A673 (cell line): Measurements from ENCODE around the gene TATDN2. TPM values are rescaled to one million over a fixed set of nuclear protein-coding genes. Genes with fewer than 3 reads are reported as not detected.

Experiments used
- Bru-seq: library from RNA; stranded (reverse); fragments of 400-500 nt; gene quantifications from one replicate; lab custom pipeline; 2021; lab: Mats Ljungman, UMichigan
- BruChase-seq, 2 experiments: library from RNA; stranded (reverse); fragments of 400-500 nt; gene quantifications; one replicate each; lab custom pipeline; 2021; lab: Mats Ljungman, UMichigan
- BruUV-seq: library from RNA; stranded (reverse); fragments of 400-500 nt; replicated peaks from 2 replicates; lab custom pipeline; 2021; lab: Mats Ljungman, UMichigan
- CTCF ChIA-PET: fragments of 300-600 bp; sonication (Branson Sonifier 250); formaldehyde crosslinking; loops from one replicate; lab custom pipeline; 2022; ENCODE audit warnings: antibody characterized with exemption; lab: Charles Lee
- POLR2A ChIA-PET: fragments of 300-600 bp; sonication (Branson Sonifier 250); formaldehyde crosslinking; loops from one replicate; lab custom pipeline; 2022; ENCODE audit warnings: antibody characterized with exemption; ENCODE audit not compliant: low non-redundant PET; lab: Charles Lee
- DNase-seq: peaks from one replicate; pipeline ENCODE4 v3.0.0-alpha.2; 2015; ENCODE audit warnings: low spot score
- H3K27ac ChIP-seq: fragments of 200-600 bp; sonication (generic); 2 replicates; pipeline ENCODE4 v1.5.1; 2016; ENCODE audit warnings: mixed run types, low read depth, mild to moderate bottlenecking, mixed read lengths, antibody characterized with exemption, low read length; ENCODE audit not compliant: poor library complexity, severe bottlenecking
- H3K27me3 ChIP-seq: fragments of 200-600 bp; sonication (generic); replicated peaks from 2 replicates; pipeline ENCODE4 v1.6.1; 2017; ENCODE audit warnings: mixed run types, low read depth, mild to moderate bottlenecking, mixed read lengths, antibody characterized with exemption, low read length; ENCODE audit not compliant: insufficient read depth, poor library complexity
- H3K36me3 ChIP-seq: fragments of 200-600 bp; sonication (generic); 2 replicates; pipeline ENCODE4 v1.6.1; 2016; ENCODE audit warnings: mixed run types, mild to moderate bottlenecking, mixed read lengths, antibody characterized with exemption, low read length; ENCODE audit not compliant: insufficient read depth, poor library complexity, severe bottlenecking
- H3K4me1 ChIP-seq: fragments of 200-600 bp; sonication (generic); 2 replicates; pipeline ENCODE4 v1.6.1; 2017; ENCODE audit warnings: mixed run types, mild to moderate bottlenecking, mixed read lengths, antibody characterized with exemption, low read length; ENCODE audit not compliant: insufficient read depth, poor library complexity, severe bottlenecking
- H3K4me3 ChIP-seq: fragments of 200-600 bp; sonication (generic); 2 replicates; pipeline ENCODE4 v1.5.1; 2016; ENCODE audit warnings: low read depth, mixed run types, mild to moderate bottlenecking, mixed read lengths, low read length; ENCODE audit not compliant: poor library complexity, severe bottlenecking
- H3K9me3 ChIP-seq: fragments of 200-600 bp; sonication (generic); 2 replicates; pipeline ENCODE4 v1.6.1; 2016; ENCODE audit warnings: mixed run types, low read depth, mild to moderate bottlenecking, mixed read lengths, antibody characterized with exemption, low read length; ENCODE audit not compliant: poor library complexity, severe bottlenecking
- CTCF ChIP-seq: fragments of 300-800, 200-600 bp; sonication (generic); conservative IDR thresholded peaks from 2 replicates; pipeline ENCODE4 v1.5.1; 2017; ENCODE audit warnings: low read depth, mild to moderate bottlenecking, antibody characterized with exemption, low read length, moderate library complexity, mixed read lengths
- EZH2 ChIP-seq: fragments of 200-600 bp; sonication (generic); IDR thresholded peaks from 2 replicates; pipeline ENCODE4 v1.6.1; 2017; ENCODE audit warnings: borderline replicate concordance, low read depth, mild to moderate bottlenecking, mixed read lengths, antibody characterized with exemption, low read length; ENCODE audit not compliant: poor library complexity, severe bottlenecking
- intact Hi-C: fragments of 100-400 bp; cut with micrococcal nuclease; formaldehyde crosslinking; loops from one replicate; pipeline ENCODE4 v1.10.0; 2022; ENCODE audit not compliant: unreplicated experiment
- long read RNA-seq: library from polyadenylated mRNA; stranded (forward); transcript quantifications from one replicate; pipeline ENCODE4 v2.0.0, GENCODE V29; 2022
- total RNA-seq: library from RNA; stranded (reverse); gene quantifications from 2 replicates; pipeline ENCODE4 v1.2.3, GENCODE V29; 2021

The TATDN2 gene
- total RNA-seq (37.1 and 42.0 TPM in 2 replicates), Bru-seq, nascent RNA (percentile 72 among the genes with signal in this experiment), BruChase-seq, experiment 1, labeled RNA remaining after a 2-hour chase (percentile 93 among the genes with signal in this experiment), BruChase-seq, experiment 2, labeled RNA remaining after a 6-hour chase (percentile 97 among the genes with signal in this experiment)
- long read RNA-seq, full-length matches to known transcripts, result 1 of 9 reads
- long read RNA-seq, partial matches to known transcripts, result 6 of 9 reads
- long read RNA-seq, other reads (novel, unspliced or antisense), result 2 of 9 reads

GRCh38 chr3:10248184-10248983, at the start of gene TATDN2:
TSS of gene TATDN2 (plus strand) at chr3:10248459. CDS start at chr3:10249201, 742 bp downstream.
- no TSS peak for BruUV-seq
- no peak for TF ChIP-seq CTCF
- TF ChIP-seq EZH2, result no peak
- POLR2A ChIA-PET, result interaction anchor here (0.6 kb wide), 1 partner anchor 35 kb away, joined by 3 read pairs; no protein-coding TSS in a partner anchor

GRCh38 chr3:10198761-10199649, 49.3 kb upstream of the TATDN2 start:
- H3K4me1 ChIP-seq, result no peaks in the 10 kb centered on the region
- CTCF ChIA-PET, result no interaction called here
- no peak overlapping the region for H3K4me3 ChIP-seq
- intact Hi-C loops, result no loop called here
- POLR2A ChIA-PET, result no interaction called here
- no peaks in the 10 kb centered on the region for H3K27me3 ChIP-seq
- H3K36me3 ChIP-seq, result no peaks in the 10 kb centered on the region
- BruUV-seq, result no TSS peak
- TF ChIP-seq CTCF, result no peak
- no peak for TF ChIP-seq EZH2
- no peak overlapping the region for H3K27ac ChIP-seq
- no peak for DNase-seq
- H3K9me3 ChIP-seq, result no peaks in the 10 kb centered on the region

More at GRCh38 chr3:10248184-10248983, at the start of gene TATDN2:
- Histone ChIP-seq H3K27ac (peak within 1 kb of the TSS; percentile 78), H3K36me3 (peaks cover 9% of the 10 kb centered on the region), H3K4me3 (peak within 1 kb of the TSS; percentile 63), H3K9me3 (peaks cover 15% of the 10 kb centered on the region), H3K4me1 (peaks cover 7% of the 10 kb centered on the region), H3K27me3 (no peaks in the 10 kb centered on the region)
- DNase-seq, result peak; percentile 98
- CTCF ChIA-PET, result interaction anchor here (0.7 kb wide), 1 partner anchor 57 kb away, joined by 3 read pairs; no protein-coding TSS in a partner anchor
- intact Hi-C loops, result no loop called here

GRCh38 chr3:10204921-10205320, 43.3 kb upstream of the TATDN2 start:
- Histone ChIP-seq H3K4me3 (no peak overlapping the region), H3K27ac (no peak overlapping the region), H3K36me3 (no peaks in the 10 kb centered on the region), H3K9me3 (no peaks in the 10 kb centered on the region), H3K4me1 (no peaks in the 10 kb centered on the region), H3K27me3 (no peaks in the 10 kb centered on the region)
- CTCF ChIA-PET, result no interaction called here
- POLR2A ChIA-PET, result no interaction called here
- intact Hi-C loops, result no loop called here
- no peak for TF ChIP-seq EZH2
- TF ChIP-seq CTCF, result no peak
- DNase-seq, result no peak
- BruUV-seq, result no TSS peak
